ENCODE measurements around the gene ITGB6.

DNA sequence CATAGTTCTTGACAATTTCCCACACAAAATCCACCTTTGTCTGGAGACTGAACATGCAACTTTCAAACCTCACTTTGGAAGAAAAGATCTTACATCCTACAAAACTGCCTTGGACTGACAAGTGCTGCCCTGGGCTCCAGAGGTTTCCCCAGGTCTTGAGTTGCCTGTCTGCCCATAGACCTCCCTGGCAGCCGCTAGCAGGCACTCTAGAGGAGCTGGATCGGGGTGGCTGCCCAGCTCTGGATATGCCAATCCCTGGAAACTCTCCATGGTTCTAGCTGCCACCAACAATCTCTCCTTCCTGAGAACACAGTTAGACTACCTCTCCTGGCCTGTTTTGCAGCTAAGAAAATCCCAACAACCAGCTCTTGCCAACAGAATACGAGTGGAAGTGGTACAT is 3.4 kb upstream of the ITGB6 start:
- TF ChIP-seq POLR2AphosphoS5 (IDR thresholded peaks at IDR 0.05; ENCODE audit: low read depth, low read length) (no peak), POLR2A (IDR thresholded peaks at IDR 0.05; ENCODE audit: low read depth, low read length) (no peak)
